K562 (cell line): Measurements from ENCODE around the gene REX1BD. TPM values are rescaled to one million over a fixed set of nuclear protein-coding genes. Genes with fewer than 3 reads are reported as not detected.

Experiments used
- CEBPG ChIP-seq, 3 experiments: fragments of 200-800 bp in 1 of 3; sonication (Bioruptor generic) in 1 of 3; sonication (generic) in 1 of 3; formaldehyde crosslinking in 1 of 3; IDR thresholded peaks in 2 of 3; conservative IDR thresholded peaks in 1 of 3; 2 replicates each; pipeline versions ENCODE4 v1.6.1 to v1.8.0; 2016 to 2022; ENCODE audit warnings: missing compliant biosample characterization in 2 of 3, missing genetic modification characterization in 2 of 3, mild to moderate bottlenecking in 1 of 3, missing genetic modification reagents in 1 of 3
- CHD4 ChIP-seq: fragments of 200-600 bp; sonication (generic); IDR thresholded peaks from 3 replicates; pipeline ENCODE4 v1.6.1; 2012; ENCODE audit warnings: low read depth, mild to moderate bottlenecking, mixed read lengths, low read length, inconsistent platforms; ENCODE audit not compliant: insufficient read depth, insufficient replicate concordance, poor library complexity, severe bottlenecking
- ETS2 ChIP-seq: IDR thresholded peaks from 2 replicates; pipeline ENCODE4 v1.6.1; 2016; ENCODE audit warnings: borderline replicate concordance, missing genetic modification characterization, mild to moderate bottlenecking, moderate library complexity, missing compliant biosample characterization; ENCODE audit not compliant: poor library complexity, severe bottlenecking
- HNRNPK ChIP-seq: fragments of 200-400 bp; formaldehyde crosslinking; IDR thresholded peaks from one replicate; pipeline ENCODE4 v1.6.1; 2018; ENCODE audit warnings: mild to moderate bottlenecking, low read depth, low read length; ENCODE audit not compliant: poor library complexity, severe bottlenecking
- PHB ChIP-seq: fragments of 250-450 bp; sonication (Bioruptor Pico); IDR thresholded peaks from 2 replicates; pipeline ENCODE4 v1.5.0; 2021
- XRCC3 ChIP-seq: fragments of 450-650 bp; IDR thresholded peaks from 2 replicates; pipeline ENCODE4 v1.6.1; 2017; ENCODE audit warnings: mild to moderate bottlenecking, moderate library complexity
- ZNF175 ChIP-seq: fragments of 200-800 bp; sonication (Bioruptor generic); IDR thresholded peaks from 2 replicates; pipeline ENCODE4 v1.6.1; 2016; ENCODE audit warnings: low read depth, mild to moderate bottlenecking, missing genetic modification characterization, missing compliant biosample characterization
- ZNF224 ChIP-seq: sonication (generic); formaldehyde crosslinking; IDR thresholded peaks from 2 replicates; pipeline ENCODE4 v1.8.0; 2022; ENCODE audit warnings: mild to moderate bottlenecking, missing genetic modification reagents
- polyA plus RNA-seq, 8 experiments: library from polyadenylated mRNA; depleted of rRNA in 4 of 8; stranded (reverse) in 5 of 8; unstranded in 3 of 8; fragments of >200 nt; fragmentation: Nextera tagmentation in 2 of 8; fragmentation: Illumina TruSeq in 1 of 8; extraction: Ambion mirVana in 2 of 8; extraction: Trizol in 1 of 8; gene quantifications; 2 replicates each; pipeline versions ENCODE4 v1.2.1 to v1.2.3, GENCODE V29; 2011 to 2014; ENCODE audit warnings: inconsistent platforms in 1 of 8, missing spikeins in 1 of 8
- total RNA-seq, 7 experiments: library from RNA; depleted of rRNA in 6 of 7; stranded (reverse); fragments of >200 nt in 6 of 7; fragmentation: Illumina TruSeq in 2 of 7; extraction: Trizol in 2 of 7; gene quantifications; 2 replicates each; pipeline versions ENCODE4 v1.2.1 to v1.2.3, GENCODE V29; 2011 to 2021; ENCODE audit warnings: low replicate concordance in 1 of 7
- TF ChIP-seq, protein P1 (sequence below), 2 experiments: fragments of 450-650 bp; formaldehyde crosslinking in 1 of 2; IDR thresholded peaks; 2 replicates each; pipeline versions ENCODE4 v1.4.0 to v1.6.1; 2014 to 2020; ENCODE audit warnings: mild to moderate bottlenecking in 2 of 2, borderline replicate concordance in 1 of 2, low read depth in 1 of 2
- TF ChIP-seq, protein P2 (sequence below): fragments of 250-450 bp; sonication (Bioruptor Pico); IDR thresholded peaks from 2 replicates; pipeline ENCODE4 v1.8.0; 2021; ENCODE audit warnings: moderate library complexity, mild to moderate bottlenecking, inconsistent platforms
- TF ChIP-seq, protein P3 (sequence below): fragments of 250-450 bp; sonication (Bioruptor Pico); IDR thresholded peaks from 2 replicates; pipeline ENCODE4 v1.8.0; 2022; ENCODE audit warnings: inconsistent platforms, mild to moderate bottlenecking, moderate library complexity, borderline replicate concordance

Gene REX1BD
- total and polyA plus RNA-seq, 9 of the 15 experiments (the other 6 are each of a cell fraction or from before 2014, with no cell fraction given): 1.9 to 136 (median 13.8) TPM

DNA sequence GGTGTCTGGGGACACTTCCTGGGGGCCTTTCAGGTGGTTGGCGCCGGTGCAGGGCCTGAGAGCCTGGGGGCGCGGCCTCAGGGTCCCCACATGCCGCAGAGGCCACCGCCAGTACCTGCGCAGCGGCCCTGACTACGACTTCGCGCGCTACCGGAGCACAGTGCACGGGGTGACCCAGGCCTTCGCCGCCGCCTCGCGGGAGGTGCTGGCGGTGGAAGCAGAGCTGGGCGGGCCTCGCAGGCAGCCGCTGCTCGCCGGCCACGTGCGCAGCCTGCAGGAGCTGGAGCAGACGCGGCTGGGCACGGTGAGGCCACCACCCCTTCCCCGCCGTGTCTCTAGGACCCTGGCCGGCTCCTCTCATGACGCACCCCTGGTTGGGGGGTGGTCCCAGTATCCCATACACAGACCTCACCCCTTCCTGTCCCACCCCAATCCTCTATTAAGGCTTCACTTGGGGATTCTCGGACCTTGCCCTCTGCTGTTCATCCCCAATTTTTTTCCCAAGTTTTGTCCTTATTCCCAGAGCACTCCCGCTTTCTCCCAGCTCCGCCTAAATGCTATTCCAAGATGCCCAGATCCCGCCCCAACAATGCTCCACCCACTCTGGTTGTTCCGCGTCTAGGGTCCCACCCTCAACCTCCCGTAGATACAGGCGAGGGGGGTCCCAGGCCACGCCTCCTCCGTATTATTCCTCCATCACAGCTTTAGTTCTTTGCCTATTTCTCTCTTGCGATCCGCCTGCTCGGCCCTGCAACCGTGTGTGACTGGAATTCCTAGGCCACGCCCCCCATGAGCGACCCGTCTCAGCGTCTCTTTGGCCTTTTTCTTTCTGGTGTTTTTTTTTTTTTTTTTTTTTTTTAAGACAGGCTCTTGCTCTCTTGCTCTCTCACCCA is 1.0 kb downstream of the REX1BD start (continued):
- TF ChIP-seq, protein P1, sequence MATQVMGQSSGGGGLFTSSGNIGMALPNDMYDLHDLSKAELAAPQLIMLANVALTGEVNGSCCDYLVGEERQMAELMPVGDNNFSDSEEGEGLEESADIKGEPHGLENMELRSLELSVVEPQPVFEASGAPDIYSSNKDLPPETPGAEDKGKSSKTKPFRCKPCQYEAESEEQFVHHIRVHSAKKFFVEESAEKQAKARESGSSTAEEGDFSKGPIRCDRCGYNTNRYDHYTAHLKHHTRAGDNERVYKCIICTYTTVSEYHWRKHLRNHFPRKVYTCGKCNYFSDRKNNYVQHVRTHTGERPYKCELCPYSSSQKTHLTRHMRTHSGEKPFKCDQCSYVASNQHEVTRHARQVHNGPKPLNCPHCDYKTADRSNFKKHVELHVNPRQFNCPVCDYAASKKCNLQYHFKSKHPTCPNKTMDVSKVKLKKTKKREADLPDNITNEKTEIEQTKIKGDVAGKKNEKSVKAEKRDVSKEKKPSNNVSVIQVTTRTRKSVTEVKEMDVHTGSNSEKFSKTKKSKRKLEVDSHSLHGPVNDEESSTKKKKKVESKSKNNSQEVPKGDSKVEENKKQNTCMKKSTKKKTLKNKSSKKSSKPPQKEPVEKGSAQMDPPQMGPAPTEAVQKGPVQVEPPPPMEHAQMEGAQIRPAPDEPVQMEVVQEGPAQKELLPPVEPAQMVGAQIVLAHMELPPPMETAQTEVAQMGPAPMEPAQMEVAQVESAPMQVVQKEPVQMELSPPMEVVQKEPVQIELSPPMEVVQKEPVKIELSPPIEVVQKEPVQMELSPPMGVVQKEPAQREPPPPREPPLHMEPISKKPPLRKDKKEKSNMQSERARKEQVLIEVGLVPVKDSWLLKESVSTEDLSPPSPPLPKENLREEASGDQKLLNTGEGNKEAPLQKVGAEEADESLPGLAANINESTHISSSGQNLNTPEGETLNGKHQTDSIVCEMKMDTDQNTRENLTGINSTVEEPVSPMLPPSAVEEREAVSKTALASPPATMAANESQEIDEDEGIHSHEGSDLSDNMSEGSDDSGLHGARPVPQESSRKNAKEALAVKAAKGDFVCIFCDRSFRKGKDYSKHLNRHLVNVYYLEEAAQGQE (IDR thresholded peaks at IDR 0.05; ENCODE audit: borderline replicate concordance): peak; percentile 53
- TF ChIP-seq, protein P1 (CRISPR knock-in tag; IDR thresholded peaks at IDR 0.05; ENCODE audit: low read depth): no peak
- peak; percentile 42; the same call in 1 of the 2 replicates for TF ChIP-seq CEBPG (CRISPR knock-in tag; IDR thresholded peaks at IDR 0.05)
- TF ChIP-seq CEBPG (tag; conservative IDR thresholded peaks at IDR 0.05 in 1 of 2, IDR thresholded peaks at IDR 0.05 in 1 of 2): no peak
- no peak for TF ChIP-seq XRCC3
- TF ChIP-seq ZNF224 (CRISPR knock-in tag): no peak
- TF ChIP-seq, protein P2, sequence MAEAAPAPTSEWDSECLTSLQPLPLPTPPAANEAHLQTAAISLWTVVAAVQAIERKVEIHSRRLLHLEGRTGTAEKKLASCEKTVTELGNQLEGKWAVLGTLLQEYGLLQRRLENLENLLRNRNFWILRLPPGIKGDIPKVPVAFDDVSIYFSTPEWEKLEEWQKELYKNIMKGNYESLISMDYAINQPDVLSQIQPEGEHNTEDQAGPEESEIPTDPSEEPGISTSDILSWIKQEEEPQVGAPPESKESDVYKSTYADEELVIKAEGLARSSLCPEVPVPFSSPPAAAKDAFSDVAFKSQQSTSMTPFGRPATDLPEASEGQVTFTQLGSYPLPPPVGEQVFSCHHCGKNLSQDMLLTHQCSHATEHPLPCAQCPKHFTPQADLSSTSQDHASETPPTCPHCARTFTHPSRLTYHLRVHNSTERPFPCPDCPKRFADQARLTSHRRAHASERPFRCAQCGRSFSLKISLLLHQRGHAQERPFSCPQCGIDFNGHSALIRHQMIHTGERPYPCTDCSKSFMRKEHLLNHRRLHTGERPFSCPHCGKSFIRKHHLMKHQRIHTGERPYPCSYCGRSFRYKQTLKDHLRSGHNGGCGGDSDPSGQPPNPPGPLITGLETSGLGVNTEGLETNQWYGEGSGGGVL (CRISPR knock-in tag): no peak
- TF ChIP-seq, protein P3, sequence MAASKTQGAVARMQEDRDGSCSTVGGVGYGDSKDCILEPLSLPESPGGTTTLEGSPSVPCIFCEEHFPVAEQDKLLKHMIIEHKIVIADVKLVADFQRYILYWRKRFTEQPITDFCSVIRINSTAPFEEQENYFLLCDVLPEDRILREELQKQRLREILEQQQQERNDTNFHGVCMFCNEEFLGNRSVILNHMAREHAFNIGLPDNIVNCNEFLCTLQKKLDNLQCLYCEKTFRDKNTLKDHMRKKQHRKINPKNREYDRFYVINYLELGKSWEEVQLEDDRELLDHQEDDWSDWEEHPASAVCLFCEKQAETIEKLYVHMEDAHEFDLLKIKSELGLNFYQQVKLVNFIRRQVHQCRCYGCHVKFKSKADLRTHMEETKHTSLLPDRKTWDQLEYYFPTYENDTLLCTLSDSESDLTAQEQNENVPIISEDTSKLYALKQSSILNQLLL: no peak
- TF ChIP-seq CHD4: no peak
- peak; percentile 19; the same call in 1 of the 2 replicates for TF ChIP-seq PHB (CRISPR knock-in tag)
- TF ChIP-seq ZNF175: no peak
- TF ChIP-seq HNRNPK: no peak
- no peak for TF ChIP-seq ETS2 (tag)
